ENCODE data around the gene GP9. TPM values are rescaled to one million over a fixed set of nuclear protein-coding genes. Genes with fewer than 3 reads are reported as not detected.

GP9 gene
- total RNA-seq, 1 experiment from 2014 or later, result not detected

DNA sequence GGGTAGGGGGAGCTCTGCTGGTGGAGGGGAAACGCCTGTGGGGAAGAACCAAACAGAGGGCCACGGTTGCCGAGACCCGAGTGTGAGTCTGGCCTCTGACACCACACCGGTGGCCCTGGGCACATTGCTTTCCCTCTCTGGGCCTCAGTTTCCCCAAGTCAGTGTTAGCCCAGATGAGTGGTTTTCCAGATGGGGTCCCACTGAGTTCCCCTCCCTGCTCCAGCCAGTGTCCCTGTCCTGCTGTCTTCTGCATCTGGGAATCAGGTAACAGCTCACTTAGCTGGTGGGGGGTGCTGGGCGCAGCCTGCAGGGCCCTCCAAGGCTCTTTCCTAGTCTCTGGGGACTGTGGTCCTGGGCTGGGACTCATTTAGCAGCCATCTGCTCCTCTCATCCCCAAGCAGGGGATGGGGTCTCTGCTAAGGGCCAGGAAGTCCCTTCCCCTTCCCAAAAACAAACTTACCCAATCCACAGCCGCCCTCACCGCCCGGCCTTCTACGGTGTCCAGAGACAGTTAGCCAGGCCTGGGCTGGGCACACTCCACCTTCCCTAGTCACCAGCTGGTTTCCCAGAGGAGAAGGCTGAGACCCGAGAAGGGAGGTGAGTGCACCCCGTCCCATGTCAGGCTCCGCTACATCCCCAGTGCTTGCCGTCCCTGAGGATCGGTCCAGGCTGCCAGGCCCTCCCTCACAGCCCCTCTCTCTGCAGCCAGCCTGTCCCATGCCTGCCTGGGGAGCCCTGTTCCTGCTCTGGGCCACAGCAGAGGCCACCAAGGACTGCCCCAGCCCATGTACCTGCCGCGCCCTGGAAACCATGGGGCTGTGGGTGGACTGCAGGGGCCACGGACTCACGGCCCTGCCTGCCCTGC lies 676 bp downstream of the GP9 start:
- DNase-seq (ENCODE audit: low spot score), result no peak
- no TSS peak for BruUV-seq (replicated peaks)
- ChIA-PET POLR2A (ENCODE audit: low non-redundant PET) (no interaction called here), CTCF (interaction anchor here (0.5 kb wide), 1 partner anchor 238 kb away, joined by 8 read pairs; no protein-coding TSS in a partner anchor)
- Histone ChIP-seq H3K27me3 (replicated peaks; ENCODE audit: insufficient read depth, low read depth, low read length, poor library complexity) (no peaks in the 10 kb centered on the region), H3K4me3 (ENCODE audit: low read depth, low read length, poor library complexity, severe bottlenecking) (no peak overlapping the region), H3K36me3 (ENCODE audit: insufficient read depth, low read length, poor library complexity, severe bottlenecking) (no peaks in the 10 kb centered on the region), H3K9me3 (ENCODE audit: low read depth, low read length, poor library complexity, severe bottlenecking) (no peaks in the 10 kb centered on the region), H3K27ac (ENCODE audit: low read depth, low read length, poor library complexity, severe bottlenecking) (no peak overlapping the region), H3K4me1 (ENCODE audit: insufficient read depth, low read length, poor library complexity, severe bottlenecking) (no peaks in the 10 kb centered on the region)
- intact Hi-C loops (cut with micrococcal nuclease; ENCODE audit: unreplicated experiment), result no loop called here
- TF ChIP-seq EZH2 (IDR thresholded peaks at IDR 0.05; ENCODE audit: borderline replicate concordance, low read depth, low read length, poor library complexity, severe bottlenecking) (no peak), CTCF (conservative IDR thresholded peaks at IDR 0.05; ENCODE audit: low read depth, low read length) (no peak)

- Histone ChIP-seq H3K4me1 (ENCODE audit: insufficient read depth, low read length, poor library complexity, severe bottlenecking) (no peaks in the 10 kb centered on the region), H3K27me3 (replicated peaks; ENCODE audit: insufficient read depth, low read depth, low read length, poor library complexity) (no peaks in the 10 kb centered on the region), H3K27ac (ENCODE audit: low read depth, low read length, poor library complexity, severe bottlenecking) (no peak overlapping the region), H3K4me3 (ENCODE audit: low read depth, low read length, poor library complexity, severe bottlenecking) (no peak overlapping the region), H3K9me3 (ENCODE audit: low read depth, low read length, poor library complexity, severe bottlenecking) (no peaks in the 10 kb centered on the region), H3K36me3 (ENCODE audit: insufficient read depth, low read length, poor library complexity, severe bottlenecking) (no peaks in the 10 kb centered on the region)
- no TSS peak for BruUV-seq (replicated peaks)
- DNase-seq (ENCODE audit: low spot score), result no peak
- TF ChIP-seq EZH2 (IDR thresholded peaks at IDR 0.05; ENCODE audit: borderline replicate concordance, low read depth, low read length, poor library complexity, severe bottlenecking), result no peak
- TF ChIP-seq CTCF (conservative IDR thresholded peaks at IDR 0.05; ENCODE audit: low read depth, low read length), result no peak
- POLR2A ChIA-PET (ENCODE audit: low non-redundant PET), result no interaction called here
- CTCF ChIA-PET, result interaction anchor here (1.0 kb wide), 1 partner anchor 9 kb away, joined by 3 read pairs; no protein-coding TSS in a partner anchor
- intact Hi-C loops (cut with micrococcal nuclease; ENCODE audit: unreplicated experiment), result no loop called here
Observed at GRCh38 chr3:129061888-129062834, 1.6 kb downstream of the GP9 start.

DNA sequence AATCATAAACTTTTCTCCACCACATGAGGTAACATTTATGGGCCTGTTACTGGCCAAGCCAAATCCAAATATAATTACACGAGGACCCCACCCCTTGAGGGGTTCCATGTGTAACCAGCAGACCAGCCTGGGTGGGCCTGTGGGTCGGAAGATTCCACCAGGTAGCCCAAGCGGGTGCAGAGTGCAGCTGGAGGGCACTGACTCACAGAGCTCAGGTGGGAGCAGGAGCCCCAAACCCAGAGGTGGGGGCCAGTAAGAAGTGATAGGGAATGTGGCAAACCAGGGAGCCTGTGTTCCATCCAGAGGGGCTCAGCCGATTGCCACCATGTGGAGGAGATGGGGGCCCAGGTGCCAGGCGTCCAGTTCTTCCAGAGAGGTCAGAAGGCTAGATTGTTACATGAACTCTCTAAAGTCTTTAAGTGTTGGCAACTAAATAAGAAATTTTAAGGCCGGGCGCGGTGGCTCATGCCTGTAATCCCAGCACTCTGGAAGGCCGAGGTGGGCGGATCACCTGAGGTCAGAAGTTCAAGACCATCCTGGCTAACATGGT lies 2.6 kb downstream of the GP9 start:
- no peak for DNase-seq (ENCODE audit: low spot score)
- no TSS peak for BruUV-seq (replicated peaks)
- CTCF ChIA-PET, result no interaction called here
- H3K27ac ChIP-seq (ENCODE audit: low read depth, low read length, poor library complexity, severe bottlenecking), result no peak overlapping the region
- no peaks in the 10 kb centered on the region for H3K4me1 ChIP-seq (ENCODE audit: insufficient read depth, low read length, poor library complexity, severe bottlenecking)
- H3K9me3 ChIP-seq (ENCODE audit: low read depth, low read length, poor library complexity, severe bottlenecking), result no peaks in the 10 kb centered on the region
- H3K27me3 ChIP-seq (replicated peaks; ENCODE audit: insufficient read depth, low read depth, low read length, poor library complexity), result no peaks in the 10 kb centered on the region
- no peak overlapping the region for H3K4me3 ChIP-seq (ENCODE audit: low read depth, low read length, poor library complexity, severe bottlenecking)
- no peaks in the 10 kb centered on the region for H3K36me3 ChIP-seq (ENCODE audit: insufficient read depth, low read length, poor library complexity, severe bottlenecking)
- TF ChIP-seq EZH2 (IDR thresholded peaks at IDR 0.05; ENCODE audit: borderline replicate concordance, low read depth, low read length, poor library complexity, severe bottlenecking), result no peak
- no peak for TF ChIP-seq CTCF (conservative IDR thresholded peaks at IDR 0.05; ENCODE audit: low read depth, low read length)
- POLR2A ChIA-PET (ENCODE audit: low non-redundant PET), result no interaction called here
- intact Hi-C loops (cut with micrococcal nuclease; ENCODE audit: unreplicated experiment), result no loop called here

All from A673 (cell line).